Measurements from ENCODE around the gene A4GALT.
A peak's percentile ranks its signal among the peaks of the same experiment; 100 is the strongest.

Gene A4GALT

GRCh38 chr22:42700355-42700754 lies 20.3 kb downstream of the A4GALT start:
- Histone ChIP-seq H3K36me3 (ENCODE audit: control insufficient read depth, insufficient read depth, low read length, severe bottlenecking) (peaks cover 1% of the 10 kb centered on the region), H3K9ac (ENCODE audit: low read length) (no peak overlapping the region), H3K27me3 (replicated peaks; ENCODE audit: control insufficient read depth, insufficient read depth, low read length) (no peaks in the 10 kb centered on the region), H3K4me1 (ENCODE audit: control insufficient read depth, insufficient read depth, low read length) (peaks cover 45% of the 10 kb centered on the region), H3K9me3 (ENCODE audit: control insufficient read depth, low read length) (no peaks in the 10 kb centered on the region), H3K4me3 (ENCODE audit: low read length) (no peak overlapping the region)
- no peak for DNase-seq (ENCODE audit: low read depth)

DNA sequence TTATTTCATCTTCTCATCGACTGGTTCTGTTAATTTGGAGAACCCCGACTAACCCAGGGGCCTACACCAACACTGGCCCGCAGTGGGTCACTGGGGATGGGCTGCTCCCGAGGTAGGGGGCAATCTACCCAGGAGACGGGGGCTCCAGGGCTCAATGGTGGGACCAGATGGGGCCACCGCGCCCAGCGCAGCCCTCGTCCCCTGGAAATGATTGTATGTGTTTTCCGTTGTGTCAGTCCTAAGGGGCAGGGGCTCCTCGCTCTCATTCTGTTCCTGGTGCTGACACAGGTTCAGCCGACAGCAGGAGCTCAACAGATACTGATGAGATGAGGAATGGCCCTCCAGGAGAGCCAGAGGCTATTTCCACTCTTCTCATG lies 20.7 kb downstream of the A4GALT start:
- Histone ChIP-seq H3K9ac (ENCODE audit: low read length) (peak overlapping the region; percentile 62), H3K36me3 (ENCODE audit: control insufficient read depth, insufficient read depth, low read length, severe bottlenecking) (peaks cover 5% of the 10 kb centered on the region), H3K27me3 (replicated peaks; ENCODE audit: control insufficient read depth, insufficient read depth, low read length) (no peaks in the 10 kb centered on the region), H3K4me3 (ENCODE audit: low read length) (no peak overlapping the region), H3K4me1 (ENCODE audit: control insufficient read depth, insufficient read depth, low read length) (peaks cover 49% of the 10 kb centered on the region), H3K9me3 (ENCODE audit: control insufficient read depth, low read length) (no peaks in the 10 kb centered on the region)
- no peak for DNase-seq (ENCODE audit: low read depth)

DNA sequence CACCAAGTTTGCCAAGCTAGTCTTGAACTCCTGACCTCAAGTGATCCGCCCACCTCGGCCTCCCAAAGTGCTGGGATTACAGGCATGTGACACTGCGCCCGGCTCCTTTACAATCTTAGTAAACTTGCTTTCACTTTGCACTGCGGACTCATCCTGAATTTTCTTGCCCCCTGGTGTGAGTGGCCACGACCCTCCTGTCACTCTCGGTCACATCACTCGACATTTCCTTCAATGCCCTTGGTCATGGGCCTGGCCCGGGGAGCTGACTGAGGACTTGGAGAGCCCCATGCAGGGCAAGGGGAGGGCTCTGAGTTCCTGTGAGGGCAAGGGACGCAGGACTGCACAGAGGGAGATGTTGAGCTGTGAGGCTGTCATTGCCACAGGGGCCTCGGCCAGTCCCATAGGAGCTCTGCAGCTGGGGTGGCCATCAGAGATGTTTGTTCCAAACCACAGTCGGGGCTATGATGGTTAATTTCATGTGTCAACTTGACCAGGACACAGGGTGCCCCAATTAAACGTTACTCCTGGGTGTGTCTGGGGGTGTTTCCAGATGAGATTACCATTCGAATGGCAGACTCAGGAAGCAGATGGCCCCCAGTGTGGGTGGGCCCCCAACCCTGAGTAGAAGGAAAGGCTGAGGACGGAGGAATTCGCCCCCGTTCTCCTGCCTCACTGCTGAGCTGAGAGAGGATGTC lies 21.2 kb downstream of the A4GALT start:
- no peaks in the 10 kb centered on the region for H3K27me3 ChIP-seq (replicated peaks; ENCODE audit: control insufficient read depth, insufficient read depth, low read length)
- H3K4me1 ChIP-seq (ENCODE audit: control insufficient read depth, insufficient read depth, low read length), result peaks cover 49% of the 10 kb centered on the region
- no peaks in the 10 kb centered on the region for H3K9me3 ChIP-seq (ENCODE audit: control insufficient read depth, low read length)
- H3K9ac ChIP-seq (ENCODE audit: low read length), result peak overlapping the region; percentile 62
- peaks cover 11% of the 10 kb centered on the region for H3K36me3 ChIP-seq (ENCODE audit: control insufficient read depth, insufficient read depth, low read length, severe bottlenecking)
- peak overlapping the region; percentile 40 for H3K4me3 ChIP-seq (ENCODE audit: low read length)
- no peak for DNase-seq (ENCODE audit: low read depth)

GRCh38 chr22:42697542-42698013 lies 23.1 kb downstream of the A4GALT start:
- peak; percentile 49 for DNase-seq (ENCODE audit: low read depth)
- Histone ChIP-seq H3K9me3 (ENCODE audit: control insufficient read depth, low read length) (no peaks in the 10 kb centered on the region), H3K27me3 (replicated peaks; ENCODE audit: control insufficient read depth, insufficient read depth, low read length) (no peaks in the 10 kb centered on the region), H3K4me1 (ENCODE audit: control insufficient read depth, insufficient read depth, low read length) (peaks cover 44% of the 10 kb centered on the region), H3K9ac (ENCODE audit: low read length) (peak overlapping the region; percentile 9), H3K4me3 (ENCODE audit: low read length) (no peak overlapping the region), H3K36me3 (ENCODE audit: control insufficient read depth, insufficient read depth, low read length, severe bottlenecking) (peaks cover 24% of the 10 kb centered on the region)

DNA sequence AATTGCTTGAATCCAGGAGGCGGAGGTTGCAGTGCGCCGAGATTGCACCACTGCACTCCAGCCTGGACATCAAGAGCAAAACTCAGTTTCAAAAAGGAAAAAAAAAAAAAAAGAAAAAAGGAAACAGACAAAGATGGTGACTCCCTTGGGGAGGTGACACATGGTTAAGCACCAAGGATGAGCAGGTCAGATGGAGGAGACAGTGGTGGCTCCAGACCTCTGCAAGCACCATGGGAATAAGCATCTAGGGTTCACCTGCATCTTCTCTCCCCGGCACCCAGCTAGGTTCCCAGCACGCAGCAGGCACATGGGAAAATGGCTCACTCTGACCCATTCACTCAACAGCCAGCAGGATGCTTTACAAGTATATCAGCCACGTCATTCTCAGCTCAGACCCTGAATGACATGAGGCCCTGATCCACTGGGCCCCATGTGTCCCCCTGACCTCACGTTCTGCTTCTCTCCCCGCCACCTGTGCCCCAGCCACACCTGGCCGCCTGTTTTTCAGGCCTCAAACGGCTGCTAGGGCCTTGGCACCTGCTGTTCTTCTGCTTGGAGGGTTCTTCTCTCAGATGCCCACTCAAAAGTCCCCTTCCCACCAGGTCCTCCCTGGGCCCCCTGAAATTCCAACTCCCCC lies 24.2 kb downstream of the A4GALT start:
- H3K27me3 ChIP-seq (replicated peaks; ENCODE audit: control insufficient read depth, insufficient read depth, low read length), result no peaks in the 10 kb centered on the region
- peaks cover 31% of the 10 kb centered on the region for H3K36me3 ChIP-seq (ENCODE audit: control insufficient read depth, insufficient read depth, low read length, severe bottlenecking)
- peaks cover 50% of the 10 kb centered on the region for H3K4me1 ChIP-seq (ENCODE audit: control insufficient read depth, insufficient read depth, low read length)
- H3K9ac ChIP-seq (ENCODE audit: low read length), result no peak overlapping the region
- H3K9me3 ChIP-seq (ENCODE audit: control insufficient read depth, low read length), result no peaks in the 10 kb centered on the region
- no peak for DNase-seq (ENCODE audit: low read depth)
- H3K4me3 ChIP-seq (ENCODE audit: low read length), result no peak overlapping the region

DNA sequence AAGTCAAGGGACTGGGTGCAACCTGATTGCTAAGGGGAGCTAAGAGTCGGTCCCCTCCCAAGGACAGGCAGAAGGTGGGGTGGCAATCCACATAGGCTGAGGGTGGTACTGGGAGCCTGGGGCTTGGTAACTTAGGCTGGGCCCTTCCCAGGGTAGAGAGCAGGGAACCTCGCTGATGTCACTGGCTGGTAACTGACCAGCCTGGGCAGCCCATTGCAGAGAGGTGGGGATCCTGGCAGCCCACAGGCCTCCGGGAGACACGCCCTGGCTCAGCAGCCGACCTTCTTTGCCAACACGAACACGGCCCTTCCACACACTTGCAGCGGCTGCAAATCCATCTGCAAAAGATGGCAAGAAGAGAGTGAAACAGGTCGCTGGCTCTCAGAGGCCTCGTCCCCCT lies 25.4 kb downstream of the A4GALT start:
- H3K4me1 ChIP-seq (ENCODE audit: control insufficient read depth, insufficient read depth, low read length), result peaks cover 57% of the 10 kb centered on the region
- H3K9me3 ChIP-seq (ENCODE audit: control insufficient read depth, low read length), result no peaks in the 10 kb centered on the region
- H3K36me3 ChIP-seq (ENCODE audit: control insufficient read depth, insufficient read depth, low read length, severe bottlenecking), result peaks cover 32% of the 10 kb centered on the region
- H3K27me3 ChIP-seq (replicated peaks; ENCODE audit: control insufficient read depth, insufficient read depth, low read length), result no peaks in the 10 kb centered on the region
- no peak overlapping the region for H3K4me3 ChIP-seq (ENCODE audit: low read length)
- H3K9ac ChIP-seq (ENCODE audit: low read length), result peak overlapping the region; percentile 24
- DNase-seq (ENCODE audit: low read depth), result no peak

DNA sequence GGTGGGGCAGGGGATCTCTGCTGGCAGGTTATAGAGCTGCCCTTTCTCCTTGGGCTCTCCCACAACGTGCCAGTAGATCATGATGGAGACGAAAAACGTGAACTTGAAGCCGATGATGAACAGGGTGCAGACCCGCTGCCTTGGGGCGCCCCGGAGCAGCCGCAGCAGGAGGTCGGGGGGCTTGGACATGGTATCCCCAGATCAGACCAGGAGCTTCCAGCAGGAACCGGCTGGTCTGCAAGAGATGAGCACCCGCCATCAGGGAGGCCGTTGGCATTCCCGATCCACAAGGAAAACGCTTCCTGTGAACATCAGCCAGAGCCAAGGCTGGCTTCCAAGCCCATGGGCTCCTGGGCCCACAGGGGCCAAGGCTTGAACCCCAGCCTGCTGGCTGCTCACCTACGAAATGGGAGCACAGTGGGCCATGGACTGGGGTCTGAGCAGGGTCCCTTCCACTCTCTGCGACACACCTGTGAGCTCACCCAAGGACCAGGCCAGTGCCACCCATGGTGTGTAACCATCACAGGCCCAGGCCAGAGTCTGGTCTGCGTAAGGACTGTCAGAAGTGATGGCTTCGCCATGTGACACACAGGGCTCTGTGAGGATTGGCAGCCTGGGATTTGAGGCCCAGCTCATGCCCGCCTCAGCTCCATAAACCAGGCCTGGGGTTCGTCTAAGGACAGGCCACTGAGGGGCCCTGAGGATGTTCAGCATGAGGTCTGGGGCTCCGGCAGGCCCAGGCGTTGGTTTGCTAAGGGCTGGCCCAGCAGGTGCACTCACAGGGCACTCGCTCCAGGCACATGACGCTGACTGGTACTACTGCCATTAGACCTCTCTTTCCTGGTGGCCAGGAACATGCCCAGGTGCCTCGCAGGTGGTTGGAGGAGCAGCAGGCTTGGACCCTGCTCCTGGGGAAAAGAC lies 26.6 kb downstream of the A4GALT start:
- peaks cover 36% of the 10 kb centered on the region for H3K36me3 ChIP-seq (ENCODE audit: control insufficient read depth, insufficient read depth, low read length, severe bottlenecking)
- DNase-seq (ENCODE audit: low read depth), result no peak
- peaks cover 53% of the 10 kb centered on the region for H3K4me1 ChIP-seq (ENCODE audit: control insufficient read depth, insufficient read depth, low read length)
- no peaks in the 10 kb centered on the region for H3K9me3 ChIP-seq (ENCODE audit: control insufficient read depth, low read length)
- no peak overlapping the region for H3K9ac ChIP-seq (ENCODE audit: low read length)
- H3K27me3 ChIP-seq (replicated peaks; ENCODE audit: control insufficient read depth, insufficient read depth, low read length), result no peaks in the 10 kb centered on the region
- H3K4me3 ChIP-seq (ENCODE audit: low read length), result no peak overlapping the region

DNA sequence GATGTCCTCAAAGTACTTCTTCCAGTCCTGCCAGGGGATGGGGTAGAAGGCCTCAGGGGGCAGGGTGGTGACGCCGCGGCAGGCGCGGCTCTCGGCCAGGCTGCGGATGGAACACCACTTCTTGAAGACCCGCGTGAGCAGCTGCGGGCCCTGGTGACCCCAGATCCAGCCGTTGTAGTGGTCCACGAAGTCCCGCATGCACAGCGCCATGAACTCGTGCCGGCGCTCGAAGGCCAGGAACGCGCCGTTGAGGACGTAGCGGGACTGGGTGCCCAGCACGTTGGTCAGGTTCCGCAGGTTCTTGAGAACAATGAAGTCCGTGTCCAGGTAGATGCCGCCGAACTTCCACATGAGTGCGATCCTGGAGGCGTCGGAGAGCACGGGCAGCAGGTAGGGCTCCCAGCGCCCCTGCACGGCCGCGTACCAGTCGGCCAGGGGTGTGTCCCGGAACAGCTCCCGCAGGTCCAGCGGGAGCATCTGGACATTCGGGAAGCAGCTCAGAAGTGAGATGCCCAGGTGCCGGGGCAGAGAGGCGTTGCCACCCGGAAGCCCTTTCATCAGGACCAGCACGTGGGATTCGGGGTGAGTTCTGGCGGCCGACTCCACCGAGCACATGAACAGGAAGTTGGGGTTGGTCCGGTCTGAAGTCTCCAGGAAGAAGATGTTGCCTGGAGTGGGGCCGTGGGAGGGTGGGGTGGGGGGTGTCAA lies 27.5 kb downstream of the A4GALT start:
- no peaks in the 10 kb centered on the region for H3K9me3 ChIP-seq (ENCODE audit: control insufficient read depth, low read length)
- H3K27me3 ChIP-seq (replicated peaks; ENCODE audit: control insufficient read depth, insufficient read depth, low read length), result no peaks in the 10 kb centered on the region
- peaks cover 36% of the 10 kb centered on the region for H3K36me3 ChIP-seq (ENCODE audit: control insufficient read depth, insufficient read depth, low read length, severe bottlenecking)
- H3K9ac ChIP-seq (ENCODE audit: low read length), result no peak overlapping the region
- H3K4me3 ChIP-seq (ENCODE audit: low read length), result no peak overlapping the region
- no peak for DNase-seq (ENCODE audit: low read depth)
- H3K4me1 ChIP-seq (ENCODE audit: control insufficient read depth, insufficient read depth, low read length), result peaks cover 51% of the 10 kb centered on the region

DNA sequence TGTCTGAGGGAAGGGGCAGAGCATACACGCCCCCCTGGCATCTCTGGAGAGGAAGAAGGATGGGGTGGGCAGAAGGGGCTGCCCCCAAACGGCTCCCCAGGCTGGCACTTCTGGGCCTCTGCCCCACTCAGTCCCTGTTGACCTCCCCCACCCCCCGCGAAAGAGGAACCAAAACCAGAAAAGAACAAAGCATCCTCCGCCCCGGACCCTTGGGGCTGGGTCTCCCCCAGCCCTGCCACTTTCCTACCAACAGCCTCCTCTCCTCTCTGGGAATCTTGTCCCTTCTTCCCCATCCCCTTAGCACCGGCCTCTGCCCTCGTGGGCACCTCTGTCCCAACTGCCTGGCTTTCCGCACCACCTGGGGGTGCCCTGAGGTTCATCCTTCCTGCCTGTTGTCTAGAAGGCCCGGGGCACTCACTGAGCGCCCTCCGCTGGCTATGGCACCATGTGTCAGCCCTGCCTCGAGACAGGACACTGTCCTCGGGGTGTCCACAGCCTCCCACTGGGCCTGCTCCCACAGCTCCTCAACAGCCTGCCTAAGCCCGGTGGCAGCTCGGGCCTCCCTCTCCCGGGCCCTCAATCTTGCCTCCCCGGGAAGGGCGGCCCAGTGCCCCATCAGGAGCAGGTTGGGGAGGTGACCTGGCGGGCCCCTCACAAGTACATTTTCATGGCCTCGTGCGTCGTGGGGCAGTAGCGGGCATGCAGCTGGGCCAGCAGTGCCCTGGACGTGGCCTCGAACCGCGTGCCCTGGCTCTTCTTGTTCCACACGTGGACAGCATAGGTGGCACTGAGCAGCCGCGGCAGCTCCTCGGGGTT lies 28.2 kb downstream of the A4GALT start:
- Histone ChIP-seq H3K9ac (ENCODE audit: low read length) (no peak overlapping the region), H3K27me3 (replicated peaks; ENCODE audit: control insufficient read depth, insufficient read depth, low read length) (no peaks in the 10 kb centered on the region), H3K9me3 (ENCODE audit: control insufficient read depth, low read length) (no peaks in the 10 kb centered on the region), H3K4me3 (ENCODE audit: low read length) (no peak overlapping the region), H3K36me3 (ENCODE audit: control insufficient read depth, insufficient read depth, low read length, severe bottlenecking) (peaks cover 36% of the 10 kb centered on the region), H3K4me1 (ENCODE audit: control insufficient read depth, insufficient read depth, low read length) (peaks cover 51% of the 10 kb centered on the region)
- no peak for DNase-seq (ENCODE audit: low read depth)

GRCh38 chr22:42691440-42691839 lies 29.2 kb downstream of the A4GALT start:
- DNase-seq (ENCODE audit: low read depth), result no peak
- H3K4me1 ChIP-seq (ENCODE audit: control insufficient read depth, insufficient read depth, low read length), result peaks cover 51% of the 10 kb centered on the region
- H3K9me3 ChIP-seq (ENCODE audit: control insufficient read depth, low read length), result no peaks in the 10 kb centered on the region
- H3K36me3 ChIP-seq (ENCODE audit: control insufficient read depth, insufficient read depth, low read length, severe bottlenecking), result peaks cover 36% of the 10 kb centered on the region
- peak overlapping the region; percentile 59 for H3K9ac ChIP-seq (ENCODE audit: low read length)
- H3K4me3 ChIP-seq (ENCODE audit: low read length), result no peak overlapping the region
- no peaks in the 10 kb centered on the region for H3K27me3 ChIP-seq (replicated peaks; ENCODE audit: control insufficient read depth, insufficient read depth, low read length)
